Spleen (tissue), 11 donors: ENCODE data around the gene ESYT2. TPM values are rescaled to one million over a fixed set of nuclear protein-coding genes. Genes with fewer than 3 reads are reported as not detected.

ENCODE experiments used
- DNase-seq: peaks from one replicate; pipeline ENCODE4 v3.0.0-alpha.2; 2020
- H3K27ac ChIP-seq, 8 donors: fragments of 200-600 bp; sonication (generic) in 7 of 8; 1 replicate in 4 of 8; 2 replicates in 4 of 8; pipeline versions ENCODE4 v1.5.0 to v1.8.0; 2016 to 2021; ENCODE audit warnings: inconsistent platforms in 4 of 8, mild to moderate bottlenecking in 4 of 8, moderate library complexity in 1 of 8
- H3K27me3 ChIP-seq, 7 donors: fragments of 200-600 bp; sonication (generic) in 6 of 7; replicated peaks in 1 of 7; 1 replicate in 4 of 7; 2 replicates in 3 of 7; pipeline versions ENCODE4 v1.5.0 to v1.8.0; 2016 to 2021; ENCODE audit warnings: inconsistent platforms in 3 of 7, mild to moderate bottlenecking in 1 of 7
- H3K36me3 ChIP-seq, 6 donors: fragments of 200-600 bp; sonication (generic) in 5 of 6; 1 replicate in 4 of 6; 2 replicates in 2 of 6; pipeline versions ENCODE4 v1.5.0 to v1.8.0; 2016 to 2021; ENCODE audit warnings: inconsistent platforms in 2 of 6
- H3K4me1 ChIP-seq, 6 donors: fragments of 200-600 bp; sonication (generic) in 5 of 6; 1 replicate in 3 of 6; 2 replicates in 3 of 6; pipeline versions ENCODE4 v1.5.0 to v1.8.0; 2016 to 2021; ENCODE audit warnings: inconsistent platforms in 3 of 6
- H3K4me3 ChIP-seq, 8 donors: fragments of 200-600 bp; sonication (generic) in 7 of 8; 1 replicate in 4 of 8; 2 replicates in 4 of 8; pipeline versions ENCODE4 v1.5.0 to v1.8.0; 2016 to 2021; ENCODE audit warnings: inconsistent platforms in 4 of 8, mild to moderate bottlenecking in 4 of 8, moderate library complexity in 2 of 8
- H3K9me3 ChIP-seq, 8 donors: fragments of 200-600 bp; sonication (generic) in 7 of 8; 1 replicate in 4 of 8; 2 replicates in 4 of 8; pipeline versions ENCODE4 v1.5.0 to v1.8.0; 2016 to 2021; ENCODE audit warnings: inconsistent platforms in 4 of 8
- POLR2A ChIP-seq, 3 donors: fragments of 450-650 bp; IDR thresholded peaks; one replicate each; pipeline ENCODE4 v1.5.1; 2017; ENCODE audit warnings: antibody characterized with exemption in 3 of 3, mild to moderate bottlenecking in 1 of 3
- POLR2AphosphoS5 ChIP-seq, 3 donors: sonication (generic); formaldehyde crosslinking; IDR thresholded peaks; one replicate each; pipeline ENCODE4 v1.5.1; 2017; ENCODE audit warnings: antibody characterized with exemption in 3 of 3
- WGBS, 5 donors: extraction: QIAGEN DNeasy Blood & Tissue Kit in 3 of 5; methylation state at CpG; one replicate each; pipeline versions ENCODE4 v1.1.5 to v1.1.7; 2013 to 2018; 5-methylcytosine and 5-hydroxymethylcytosine counted together
- intact Hi-C: fragments of 100-400 bp; cut with DNase I; formaldehyde crosslinking; loops from one replicate; pipeline ENCODE4 v1.15.0; 2023; ENCODE audit warnings: low total_unique reads
- polyA plus RNA-seq, 3 donors: library from polyadenylated mRNA; stranded (reverse); fragments of 200-250 nt; gene quantifications; one replicate each; pipeline ENCODE4 v1.2.1, GENCODE V29; 2013
- total RNA-seq, 7 donors: library from RNA; depleted of rRNA in 3 of 7; stranded (reverse); fragments of >200 nt in 3 of 7; fragmentation: NEBNext Ultra II Directional in 4 of 7; extraction: Animal tissue kit (Norgen Biotek cat#: 25700) in 4 of 7; gene quantifications; one replicate each; pipeline versions ENCODE4 v1.1.0 to v1.2.1, GENCODE V29; 2016 to 2021
- TF ChIP-seq, protein P1 (sequence below), 11 experiments: fragments of 200-600 bp in 7 of 11; fragments of 450-650 bp in 4 of 11; sonication (generic) in 4 of 11; IDR thresholded peaks in 8 of 11; conservative IDR thresholded peaks in 3 of 11; 1 replicate in 7 of 11; 2 replicates in 4 of 11; pipeline versions ENCODE4 v1.4.0 to v1.8.0; 2016 to 2021; ENCODE audit warnings: antibody characterized with exemption in 11 of 11, inconsistent platforms in 4 of 11, mild to moderate bottlenecking in 1 of 11
- donor health status: healthy with polysubstance abuse.
- donor health status: DM: no; HTN: no; CAD: no; lungs with moderate emphysema.
- donor health status: DM: no; HTN: no; CAD: no.
- donor health status: Bipolar disorder and iron deficiency.
- donor health status: healthy.
- donor health status: DM: no; HTN: no; CAD: no.
- donor health status: DM: yes; HTN: yes; CAD: no.

ESYT2 gene
- total and polyA plus RNA-seq, 10 donors: 6.6 to 61.0 (median 45.9) TPM

- DNase-seq: no peak
- WGBS, 5 donors: 87 to 95% (median 93%) methylated on average over 4 of the region's 4 CpGs
- Histone ChIP-seq H3K27ac (no peak overlapping the region), H3K9me3 (no peaks in the 10 kb centered on the region), H3K36me3 (peaks cover 0 to 83% (median 16%) of the 10 kb centered on the region in 6 donors), H3K4me1 (no peaks in the 10 kb centered on the region), H3K4me3 (no peak overlapping the region), H3K27me3 (no peaks in the 10 kb centered on the region)
- intact Hi-C loops: no loop called here
- TF ChIP-seq POLR2AphosphoS5 (IDR thresholded peaks at IDR 0.05) (no peak), POLR2A (IDR thresholded peaks at IDR 0.05) (no peak)
- TF ChIP-seq, protein P1, sequence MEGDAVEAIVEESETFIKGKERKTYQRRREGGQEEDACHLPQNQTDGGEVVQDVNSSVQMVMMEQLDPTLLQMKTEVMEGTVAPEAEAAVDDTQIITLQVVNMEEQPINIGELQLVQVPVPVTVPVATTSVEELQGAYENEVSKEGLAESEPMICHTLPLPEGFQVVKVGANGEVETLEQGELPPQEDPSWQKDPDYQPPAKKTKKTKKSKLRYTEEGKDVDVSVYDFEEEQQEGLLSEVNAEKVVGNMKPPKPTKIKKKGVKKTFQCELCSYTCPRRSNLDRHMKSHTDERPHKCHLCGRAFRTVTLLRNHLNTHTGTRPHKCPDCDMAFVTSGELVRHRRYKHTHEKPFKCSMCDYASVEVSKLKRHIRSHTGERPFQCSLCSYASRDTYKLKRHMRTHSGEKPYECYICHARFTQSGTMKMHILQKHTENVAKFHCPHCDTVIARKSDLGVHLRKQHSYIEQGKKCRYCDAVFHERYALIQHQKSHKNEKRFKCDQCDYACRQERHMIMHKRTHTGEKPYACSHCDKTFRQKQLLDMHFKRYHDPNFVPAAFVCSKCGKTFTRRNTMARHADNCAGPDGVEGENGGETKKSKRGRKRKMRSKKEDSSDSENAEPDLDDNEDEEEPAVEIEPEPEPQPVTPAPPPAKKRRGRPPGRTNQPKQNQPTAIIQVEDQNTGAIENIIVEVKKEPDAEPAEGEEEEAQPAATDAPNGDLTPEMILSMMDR (IDR thresholded peaks at IDR 0.05 in 8 of 11, conservative IDR thresholded peaks at IDR 0.05 in 3 of 11): no peak
Observed at GRCh38 chr7:158685693-158686092, 143.6 kb downstream of the ESYT2 start.

- H3K27ac ChIP-seq: no peak overlapping the region
- DNase-seq: no peak
- WGBS, 5 donors: 90 to 100% (median 94%) methylated on average over 1 of the region's 1 CpG
- H3K27me3 ChIP-seq: no peaks in the 10 kb centered on the region
- H3K36me3 ChIP-seq: peaks cover 0 to 83% (median 22%) of the 10 kb centered on the region in 6 donors
- TF ChIP-seq POLR2AphosphoS5 (IDR thresholded peaks at IDR 0.05) (no peak), POLR2A (IDR thresholded peaks at IDR 0.05) (no peak)
- TF ChIP-seq, protein P1 (IDR thresholded peaks at IDR 0.05 in 8 of 11, conservative IDR thresholded peaks at IDR 0.05 in 3 of 11): no peak
- no peak overlapping the region for H3K4me3 ChIP-seq
- H3K9me3 ChIP-seq: no peaks in the 10 kb centered on the region
- intact Hi-C loops: no loop called here
- no peaks in the 10 kb centered on the region for H3K4me1 ChIP-seq
Observed at GRCh38 chr7:158684329-158684728, 145.0 kb downstream of the ESYT2 start.

DNA sequence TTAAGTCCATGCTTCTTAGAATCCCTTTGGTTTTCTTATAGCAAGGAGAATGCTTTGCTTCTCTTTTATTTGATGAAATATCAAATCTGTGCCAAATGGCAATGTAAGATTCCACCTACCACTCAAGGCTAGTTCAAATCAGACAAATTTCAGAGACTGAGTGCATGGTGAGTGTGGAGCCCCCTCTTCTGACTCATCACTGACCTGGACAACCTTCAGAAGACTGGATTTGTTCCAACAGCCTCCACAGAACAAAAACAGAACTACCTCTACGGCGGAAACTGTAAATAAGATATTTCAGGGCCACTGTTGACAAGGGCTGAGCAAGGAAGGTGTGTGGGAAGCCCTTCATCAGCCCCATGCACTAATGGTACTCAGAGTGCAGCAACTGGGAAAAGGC, 145.8 kb downstream of the ESYT2 start:
- WGBS, 5 donors: 81 to 95% (median 87%) methylated on average over 2 of the region's 2 CpGs
- no peaks in the 10 kb centered on the region for H3K4me1 ChIP-seq
- H3K9me3 ChIP-seq: no peaks in the 10 kb centered on the region
- intact Hi-C loops: no loop called here
- TF ChIP-seq, protein P1 (IDR thresholded peaks at IDR 0.05 in 8 of 11, conservative IDR thresholded peaks at IDR 0.05 in 3 of 11): no peak
- TF ChIP-seq POLR2A (IDR thresholded peaks at IDR 0.05) (no peak), POLR2AphosphoS5 (IDR thresholded peaks at IDR 0.05) (no peak)
- no peaks in the 10 kb centered on the region for H3K27me3 ChIP-seq
- no peak overlapping the region for H3K27ac ChIP-seq
- no peak overlapping the region for H3K4me3 ChIP-seq
- H3K36me3 ChIP-seq: peaks cover 0 to 83% (median 23%) of the 10 kb centered on the region in 6 donors
- no peak for DNase-seq

DNA sequence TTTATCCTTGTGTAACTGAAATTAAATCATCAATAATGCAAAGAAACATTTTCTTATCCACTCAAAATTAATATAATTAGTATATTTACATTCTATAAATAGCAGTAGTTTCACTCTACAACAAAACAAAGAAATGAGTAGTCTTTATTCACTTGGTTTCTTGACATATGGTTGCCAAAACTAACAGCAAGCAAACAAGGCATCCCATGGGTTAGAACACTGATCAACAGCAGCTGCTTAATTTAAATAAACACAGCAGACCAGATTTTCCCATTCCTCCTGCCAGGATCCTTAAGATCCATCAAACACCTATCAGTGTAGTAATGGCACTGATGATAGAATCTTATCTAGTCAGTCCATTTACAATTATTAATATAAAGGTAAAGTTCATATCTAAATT, 146.9 kb downstream of the ESYT2 start:
- TF ChIP-seq POLR2A (IDR thresholded peaks at IDR 0.05): no peak
- no peak for TF ChIP-seq POLR2AphosphoS5 (IDR thresholded peaks at IDR 0.05)
- TF ChIP-seq, protein P1 (IDR thresholded peaks at IDR 0.05 in 8 of 11, conservative IDR thresholded peaks at IDR 0.05 in 3 of 11): no peak
- no peaks in the 10 kb centered on the region for H3K9me3 ChIP-seq
- no peak overlapping the region for H3K4me3 ChIP-seq
- no peaks in the 10 kb centered on the region for H3K27me3 ChIP-seq
- no peaks in the 10 kb centered on the region for H3K4me1 ChIP-seq
- no peak overlapping the region for H3K27ac ChIP-seq
- no peak for DNase-seq
- peaks cover 0 to 83% (median 19%) of the 10 kb centered on the region in 6 donors for H3K36me3 ChIP-seq
- intact Hi-C loops: no loop called here

Other genes with a start within 250 kb of the ESYT2 start
- 10 to 100 TPM in 6 of 7 donors, 1 to 10 TPM in 1; 7.9 to 22.8 (median 16.8) TPM for gene PTPRN2, start 241.7 kb downstream of the ESYT2 start, total RNA-seq
- gene PTPRN2, start 241.7 kb downstream of the ESYT2 start, polyA plus RNA-seq: 10 to 100 TPM in 1 of 3 donors, 1 to 10 TPM in 2; 7.0 to 19.4 (median 7.8) TPM
- 10 to 100 TPM in 5 of 7 donors, 1 to 10 TPM in 2; 8.6 to 18.0 (median 12.8) TPM for gene NCAPG2, start 124.7 kb downstream of the ESYT2 start, total RNA-seq
- gene NCAPG2, start 124.7 kb downstream of the ESYT2 start, polyA plus RNA-seq: 1 to 10 TPM; 2.2 to 3.7 (median 3.2) TPM
- 10 to 100 TPM; 14.9 to 21.7 (median 17.8) TPM for gene DYNC2I1, start 27.0 kb upstream of the ESYT2 start, total RNA-seq
- gene DYNC2I1, start 27.0 kb upstream of the ESYT2 start, polyA plus RNA-seq: 1 to 10 TPM; 3.7 to 8.6 (median 8.0) TPM